Neural crest cell (in vitro differentiated cells): ENCODE measurements around the gene SMAD5. TPM values are rescaled to one million over a fixed set of nuclear protein-coding genes. Genes with fewer than 3 reads are reported as not detected.
A peak's percentile ranks its signal among the peaks of the same experiment; 100 is the strongest.

Experiments
- DNase-seq: peaks from one replicate; pipeline ENCODE4 v3.0.0; 2021; ENCODE audit warnings: low read depth, mixed read lengths, low spot score
- H3K27ac Mint-ChIP-seq: one replicate; pipeline ENCODE4 v1.8.0; 2021; ENCODE audit warnings: mild to moderate bottlenecking, mixed read lengths; ENCODE audit not compliant: unreplicated experiment
- H3K27me3 Mint-ChIP-seq: 2 replicates; pipeline ENCODE4 v1.8.0; 2021; ENCODE audit warnings: low read depth, mild to moderate bottlenecking, mixed read lengths
- H3K36me3 Mint-ChIP-seq: 2 replicates; pipeline ENCODE4 v1.8.0; 2021; ENCODE audit warnings: low read depth, mild to moderate bottlenecking, mixed read lengths
- H3K4me1 Mint-ChIP-seq: 2 replicates; pipeline ENCODE4 v1.8.0; 2021; ENCODE audit warnings: mixed read lengths
- H3K4me3 Mint-ChIP-seq: one replicate; pipeline ENCODE4 v1.8.0; 2021; ENCODE audit warnings: mild to moderate bottlenecking, mixed read lengths
- H3K9me3 Mint-ChIP-seq: 2 replicates; pipeline ENCODE4 v1.8.0; 2021; ENCODE audit warnings: mixed read lengths
- CTCF ChIP-seq: fragments of 200-600 bp; sonication (generic); conservative IDR thresholded peaks from 2 replicates; pipeline ENCODE4 v1.5.0; 2021; ENCODE audit warnings: antibody characterized with exemption, mild to moderate bottlenecking
- total RNA-seq: library from RNA; stranded (reverse); gene quantifications from 2 replicates; pipeline ENCODE4 v1.2.1, GENCODE V29; 2021

SMAD5 gene
- total RNA-seq, 1 donor from 2014 or later, result 82.6 TPM

- H3K36me3 Mint-ChIP-seq, result no peaks in the 10 kb centered on the region
- no peak overlapping the region for H3K4me3 Mint-ChIP-seq
- H3K27me3 Mint-ChIP-seq, result no peaks in the 10 kb centered on the region
- no peaks in the 10 kb centered on the region for H3K9me3 Mint-ChIP-seq
- DNase-seq, result no peak
- no peak overlapping the region for H3K27ac Mint-ChIP-seq
- TF ChIP-seq CTCF, result no peak
- H3K4me1 Mint-ChIP-seq, result peaks cover 16% of the 10 kb centered on the region
Observed at GRCh38 chr5:136101884-136102283, 30.8 kb upstream of the SMAD5 start.

GRCh38 chr5:136103118-136103517 is 29.5 kb upstream of the SMAD5 start:
- no peaks in the 10 kb centered on the region for H3K9me3 Mint-ChIP-seq

DNA sequence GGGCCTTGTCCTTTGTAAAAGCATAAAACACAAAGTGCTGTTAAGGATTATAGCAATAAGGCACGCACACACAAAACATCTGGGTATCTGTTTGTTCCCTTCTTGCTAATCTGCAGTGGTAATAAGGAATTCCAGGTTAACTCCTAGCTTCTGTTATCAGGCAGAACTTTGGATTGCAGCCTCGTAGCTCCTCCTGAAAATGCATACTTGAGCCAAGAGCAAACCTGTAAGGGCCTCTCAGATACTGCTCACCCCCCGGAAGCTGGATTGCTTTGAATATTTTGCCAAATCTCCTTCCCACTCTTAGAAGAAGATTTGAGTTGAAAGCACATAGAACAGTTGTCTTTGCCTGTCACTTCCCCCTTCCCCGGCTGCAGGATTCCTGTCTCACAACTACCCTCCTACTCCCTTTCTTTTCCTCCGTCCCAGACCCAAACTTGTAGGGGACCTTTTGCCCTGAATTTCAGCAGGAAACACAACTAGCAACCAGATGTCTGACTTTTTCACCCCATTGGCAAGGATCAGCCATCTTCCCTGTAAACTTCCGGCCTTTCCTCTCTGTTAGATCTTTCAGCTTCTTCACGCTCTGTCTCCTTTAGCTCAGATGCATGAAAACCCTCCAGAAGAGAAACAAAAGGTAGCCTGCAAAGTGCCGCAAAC is 28.2 kb upstream of the SMAD5 start:
- no peak for TF ChIP-seq CTCF
- no peak for DNase-seq
- H3K36me3 Mint-ChIP-seq, result no peaks in the 10 kb centered on the region
- no peaks in the 10 kb centered on the region for H3K9me3 Mint-ChIP-seq
- H3K27ac Mint-ChIP-seq, result peak overlapping the region; percentile 96
- H3K4me3 Mint-ChIP-seq, result peak overlapping the region; percentile 1
- no peaks in the 10 kb centered on the region for H3K27me3 Mint-ChIP-seq
- H3K4me1 Mint-ChIP-seq, result peaks cover 16% of the 10 kb centered on the region

More at GRCh38 chr5:136103118-136103517, 29.5 kb upstream of the SMAD5 start:
- H3K27me3 Mint-ChIP-seq, result no peaks in the 10 kb centered on the region
- H3K4me1 Mint-ChIP-seq, result peaks cover 16% of the 10 kb centered on the region
- no peak for TF ChIP-seq CTCF
- no peak for DNase-seq
- no peak overlapping the region for H3K4me3 Mint-ChIP-seq
- H3K36me3 Mint-ChIP-seq, result no peaks in the 10 kb centered on the region
- peak overlapping the region; percentile 32 for H3K27ac Mint-ChIP-seq

DNA sequence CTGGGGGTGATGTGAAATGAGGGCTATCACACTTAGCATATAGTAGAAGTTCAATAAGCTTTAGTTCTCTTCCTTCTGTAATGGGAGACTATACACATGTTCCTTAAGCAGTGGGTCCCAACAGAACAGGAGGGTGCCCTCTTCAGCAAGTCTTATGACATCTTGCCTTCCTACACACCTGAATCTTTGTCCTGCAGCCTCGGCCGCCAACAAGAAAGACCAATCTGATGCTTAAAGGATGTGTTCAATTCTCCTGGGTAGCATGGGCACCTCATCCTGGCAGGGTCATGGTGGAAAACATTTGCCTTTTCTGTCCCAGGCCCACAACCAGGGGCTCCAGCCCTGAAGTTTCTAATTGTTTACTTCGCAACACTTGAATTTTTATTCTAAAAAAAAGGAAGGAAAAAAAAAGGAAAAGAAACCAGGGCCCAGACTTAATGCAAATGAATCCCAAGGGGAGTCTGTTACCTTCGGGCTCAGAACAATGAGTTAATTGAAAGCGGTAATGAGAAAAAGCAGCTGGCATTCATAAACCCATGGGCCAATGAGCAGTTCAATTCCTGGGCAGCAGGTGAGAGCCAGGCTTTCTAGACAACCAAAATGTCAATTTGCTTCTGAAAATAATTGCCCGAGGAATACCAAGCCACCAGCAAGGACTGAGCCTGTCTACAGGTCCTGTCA is 26.2 kb upstream of the SMAD5 start:
- Mint-ChIP-seq H3K9me3 (no peaks in the 10 kb centered on the region), H3K4me1 (peaks cover 16% of the 10 kb centered on the region), H3K27ac (no peak overlapping the region), H3K36me3 (no peaks in the 10 kb centered on the region), H3K4me3 (no peak overlapping the region), H3K27me3 (no peaks in the 10 kb centered on the region)
- TF ChIP-seq CTCF, result no peak
- no peak for DNase-seq

- no peak overlapping the region for H3K4me3 Mint-ChIP-seq
- no peaks in the 10 kb centered on the region for H3K27me3 Mint-ChIP-seq
- DNase-seq, result no peak
- H3K4me1 Mint-ChIP-seq, result peaks cover 16% of the 10 kb centered on the region
- no peaks in the 10 kb centered on the region for H3K36me3 Mint-ChIP-seq
- no peak for TF ChIP-seq CTCF
- H3K27ac Mint-ChIP-seq, result no peak overlapping the region
- no peaks in the 10 kb centered on the region for H3K9me3 Mint-ChIP-seq
Observed at GRCh38 chr5:136108180-136108611, 24.4 kb upstream of the SMAD5 start.
